ENCODE data around the gene FAM234B.

Gene FAM234B

GRCh38 chr12:13106666-13107065 is 62.5 kb downstream of the FAM234B start:
- FAIRE-seq (no peak), DNase-seq (ENCODE audit: insufficient read length, low spot score) (no peak)

DNA sequence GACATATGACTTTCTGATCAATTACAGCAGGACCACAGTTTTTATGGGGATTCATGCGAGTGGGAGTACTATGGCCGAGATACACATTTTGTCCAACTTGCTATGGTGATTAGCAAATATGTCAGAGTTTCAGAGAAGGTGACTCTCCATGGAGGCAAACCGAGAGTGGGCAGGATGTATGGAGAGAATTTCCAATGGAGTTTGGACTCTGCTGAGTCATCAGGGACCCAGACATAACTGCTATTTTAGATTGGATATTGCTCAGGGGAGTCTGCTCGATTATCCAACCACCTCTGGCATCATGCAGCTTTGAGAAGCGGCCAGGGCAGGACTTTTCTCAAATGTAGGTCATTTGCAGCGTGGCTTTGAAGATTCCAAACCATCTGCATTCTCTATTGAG is 68.8 kb downstream of the FAM234B start:
- no peak for FAIRE-seq
- DNase-seq (ENCODE audit: insufficient read length, low spot score): no peak

DNA sequence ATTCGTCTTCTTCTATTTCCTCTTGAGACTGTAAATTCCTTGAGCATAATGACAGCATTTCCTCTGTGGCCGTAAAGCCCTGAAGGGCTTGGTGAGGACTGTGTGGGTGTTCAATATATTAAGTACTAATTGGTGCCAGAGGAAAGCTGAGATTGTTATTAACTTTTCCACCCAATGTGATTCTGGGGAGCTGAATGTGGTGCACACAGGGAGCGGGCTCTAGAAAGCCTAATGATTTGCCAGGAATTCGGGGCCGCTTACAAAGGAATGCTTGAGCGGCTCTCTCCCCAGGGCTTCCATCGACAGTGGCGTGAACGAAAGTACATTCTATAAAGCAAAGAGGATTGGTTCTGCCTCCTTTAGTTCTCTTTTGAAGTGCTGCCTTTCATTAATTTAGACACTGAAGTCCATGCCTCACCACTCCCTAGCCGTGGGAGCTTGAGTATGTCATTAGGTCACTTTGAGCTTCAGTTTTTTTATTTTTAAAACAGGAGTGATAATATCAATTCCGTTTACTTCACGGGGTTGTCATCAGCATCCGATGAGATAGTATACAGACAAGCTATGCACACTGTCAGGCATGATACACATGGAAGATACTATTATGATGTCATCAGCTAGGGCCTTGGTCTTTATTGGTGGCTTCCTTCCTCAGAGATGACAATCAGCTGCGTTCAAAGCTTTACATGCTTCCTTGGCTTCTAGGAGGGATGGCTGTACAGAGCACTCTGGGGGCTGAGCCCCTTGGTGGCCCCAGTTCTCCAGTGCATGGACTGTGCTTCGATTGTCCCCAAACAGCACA is 70.3 kb downstream of the FAM234B start:
- no peak for FAIRE-seq
- no peak for DNase-seq (ENCODE audit: insufficient read length, low spot score)

DNA sequence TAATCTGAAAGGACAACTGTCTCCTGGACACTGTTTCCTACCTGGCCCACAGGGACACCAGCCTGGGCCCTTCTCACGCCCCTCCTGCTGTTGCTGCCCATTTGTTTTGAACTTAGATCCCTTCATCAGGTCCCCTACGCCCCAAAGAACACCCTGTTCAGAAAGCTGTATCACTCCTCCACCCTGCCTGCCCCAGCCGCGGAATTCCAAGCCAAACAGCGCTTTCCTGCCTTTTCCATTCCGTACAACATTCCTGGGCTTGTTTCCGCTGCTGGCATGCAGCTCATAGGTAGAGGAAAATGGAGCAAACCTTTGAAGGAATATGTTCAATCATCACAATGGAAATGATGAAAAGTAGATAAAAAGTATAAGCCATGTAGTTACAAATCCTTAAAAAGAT is 72.1 kb downstream of the FAM234B start:
- FAIRE-seq (no peak), DNase-seq (ENCODE audit: insufficient read length, low spot score) (no peak)

- FAIRE-seq: no peak
- no peak for DNase-seq (ENCODE audit: insufficient read length, low spot score)
Measured at GRCh38 chr12:13117029-13117428, 72.8 kb downstream of the FAM234B start.

- no peak for FAIRE-seq
- no peak for DNase-seq (ENCODE audit: insufficient read length, low spot score)
Measured at GRCh38 chr12:13119826-13120225, 75.6 kb downstream of the FAM234B start.

GRCh38 chr12:13120413-13120812 is 76.2 kb downstream of the FAM234B start:
- no peak for FAIRE-seq
- no peak for DNase-seq (ENCODE audit: insufficient read length, low spot score)

- no peak for DNase-seq (ENCODE audit: insufficient read length, low spot score)
- FAIRE-seq: no peak
Measured at GRCh38 chr12:13121568-13121967, 77.4 kb downstream of the FAM234B start.

- DNase-seq (ENCODE audit: insufficient read length, low spot score) (no peak), FAIRE-seq (no peak)
Measured at GRCh38 chr12:13124656-13125505, 80.7 kb downstream of the FAM234B start.

DNA sequence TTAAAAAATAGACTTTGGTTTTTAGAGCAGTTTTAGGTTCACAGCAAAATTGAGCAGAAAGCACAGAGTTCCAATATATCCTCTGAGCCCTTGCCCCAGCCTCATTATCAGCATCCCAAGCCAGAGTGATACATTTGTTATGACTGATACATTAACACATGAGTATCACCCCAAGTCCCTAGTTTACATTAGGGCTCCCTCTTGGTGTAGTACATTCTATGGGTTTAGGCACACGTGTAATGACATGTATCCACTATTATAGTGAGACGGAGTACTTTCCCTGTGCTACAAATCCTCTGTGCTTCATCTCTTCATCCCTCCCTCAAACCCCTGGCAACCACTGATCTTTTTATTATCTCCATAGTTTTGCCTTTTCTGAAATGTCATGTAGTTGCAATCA is 81.8 kb downstream of the FAM234B start:
- FAIRE-seq (no peak), DNase-seq (ENCODE audit: insufficient read length, low spot score) (no peak)

GRCh38 chr12:13126494-13126893 is 82.3 kb downstream of the FAM234B start:
- DNase-seq (ENCODE audit: insufficient read length, low spot score) (no peak), FAIRE-seq (no peak)

DNA sequence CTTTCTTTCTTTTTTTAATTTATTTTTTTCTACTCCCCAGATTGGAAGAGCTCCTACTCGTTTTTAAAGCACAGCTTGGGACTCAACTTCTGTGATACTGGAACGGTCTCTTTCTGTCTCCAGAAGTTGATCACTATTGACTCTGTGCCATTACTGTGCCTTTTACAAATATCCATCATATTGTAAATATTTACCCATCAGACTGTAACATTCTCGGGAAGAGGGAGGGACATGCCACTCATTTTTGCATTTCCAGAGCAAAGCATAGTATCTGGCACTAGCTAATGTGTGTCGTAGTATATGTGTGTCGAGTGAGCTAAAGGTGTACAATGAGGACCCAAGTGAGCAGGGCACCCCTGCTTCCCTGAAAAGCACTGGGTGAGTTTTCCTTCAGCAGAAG is 83.3 kb downstream of the FAM234B start:
- FAIRE-seq: no peak

GRCh38 chr12:13128291-13128965 is 84.2 kb downstream of the FAM234B start:
- no peak for FAIRE-seq
- DNase-seq (ENCODE audit: insufficient read length, low spot score): no peak

More for the DNA sequence above, 83.3 kb downstream of the FAM234B start:
- DNase-seq (ENCODE audit: insufficient read length, low spot score): no peak

DNA sequence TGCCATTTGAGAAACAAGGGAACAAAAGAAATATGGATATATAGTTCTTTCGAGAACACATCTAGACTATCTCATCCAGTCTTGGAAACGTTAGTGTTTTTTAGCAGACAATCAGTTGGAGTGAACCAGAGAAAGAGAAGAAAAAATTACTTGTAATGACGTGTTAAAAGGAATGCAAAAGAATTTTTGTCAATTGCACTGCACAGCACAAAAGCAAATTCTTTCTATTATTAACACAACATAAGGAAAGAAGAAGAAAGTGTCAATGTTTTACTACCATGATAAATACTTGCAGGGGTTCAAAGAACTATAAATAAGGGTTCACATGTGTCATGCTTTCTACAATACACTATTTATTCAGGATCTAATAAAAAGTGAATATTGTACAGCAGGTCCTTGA is 86.8 kb downstream of the FAM234B start:
- FAIRE-seq (no peak), DNase-seq (ENCODE audit: insufficient read length, low spot score) (no peak)

Measured in GM19239 (cell line).